Suppressor macrophage treated with lipopolysaccharide for 1 hour (primary cell): Measurements from ENCODE around the gene BARX1.
A peak's percentile ranks its signal among the peaks of the same experiment; 100 is the strongest.

Source experiments
- DNase-seq, 3 donors: peaks; one replicate each; pipeline ENCODE4 v3.0.0-alpha.2; 2020 to 2022

The BARX1 gene

DNA sequence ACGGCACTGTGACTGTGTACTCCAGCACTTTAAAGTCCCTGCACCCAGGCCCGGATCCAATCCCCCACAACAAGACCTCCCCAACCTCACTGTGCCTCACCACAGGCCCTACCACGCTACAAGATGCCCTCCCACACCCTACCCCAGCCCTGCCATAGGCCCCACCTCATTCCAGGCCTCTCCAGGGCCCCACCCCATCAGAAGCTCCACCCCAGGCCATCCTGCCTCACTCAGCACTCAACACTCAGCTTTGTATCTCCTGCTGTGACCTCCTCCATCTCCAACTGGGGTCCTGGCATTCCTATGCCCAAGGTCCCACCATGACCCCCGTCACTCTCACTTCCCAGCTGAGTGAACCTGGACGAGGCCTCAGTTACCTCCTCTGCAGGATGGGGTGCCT is 38.8 kb downstream of the BARX1 start:
- DNase-seq, result no peak

DNA sequence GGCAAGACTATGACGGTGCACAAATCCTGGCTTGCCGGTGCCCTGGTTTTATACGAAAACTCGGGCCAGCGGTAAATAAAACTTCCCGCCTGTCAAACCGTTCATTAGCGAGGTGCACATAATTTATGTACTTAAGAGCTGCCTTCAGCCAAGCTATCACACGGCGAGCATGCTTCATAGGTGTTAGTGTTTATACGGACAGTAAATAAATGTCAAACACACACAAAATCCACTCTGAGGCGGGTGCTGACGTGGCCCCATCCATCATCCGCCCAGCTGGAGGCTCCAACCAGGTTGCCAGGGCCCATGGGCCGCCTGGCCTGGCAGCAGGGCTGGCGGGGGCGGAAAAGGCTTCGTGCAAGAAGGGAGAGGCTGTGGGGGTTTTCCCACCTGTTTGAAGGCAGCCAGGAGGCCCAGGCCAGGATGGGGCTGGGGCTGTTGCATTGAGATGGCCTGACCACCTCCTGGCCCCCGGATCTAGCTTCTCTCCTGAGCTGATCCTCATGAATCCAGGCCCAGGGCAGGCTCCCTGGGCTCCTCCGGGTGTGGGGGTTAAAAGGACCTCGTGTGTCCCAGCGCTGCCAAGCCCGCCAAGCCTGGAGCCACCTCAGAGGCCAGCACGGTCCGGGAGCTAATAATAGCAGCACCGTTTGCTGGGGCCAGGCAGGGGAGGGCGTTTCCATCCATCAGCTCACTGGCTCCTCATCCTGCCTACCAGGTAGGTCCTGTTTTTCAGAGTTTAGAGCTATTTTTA is 43.2 kb downstream of the BARX1 start:
- DNase-seq, result no peak

- DNase-seq, result no peak
These were observed 43.9 kb downstream of the BARX1 start for GRCh38 chr9:93911136-93911745.

DNA sequence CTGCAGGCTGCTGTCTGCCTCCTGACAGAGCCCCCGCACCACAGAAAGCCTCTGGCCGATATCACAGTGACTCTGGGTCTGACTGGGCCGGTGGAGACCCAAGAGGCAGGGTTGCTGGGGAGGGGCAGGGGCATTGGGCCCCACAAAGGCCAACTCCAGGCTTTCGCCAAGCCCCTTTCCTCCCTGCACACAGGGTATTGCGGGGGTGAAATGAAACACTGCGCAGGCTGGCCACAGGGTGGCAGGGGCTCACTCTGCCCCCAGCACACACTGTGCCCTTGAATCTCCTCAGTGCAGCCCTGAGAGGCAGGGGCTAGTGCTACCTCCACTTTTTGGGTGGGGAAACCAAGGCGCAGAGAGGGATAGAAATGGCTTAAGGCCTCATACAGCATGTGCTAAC is 44.6 kb downstream of the BARX1 start:
- DNase-seq, result no peak

DNA sequence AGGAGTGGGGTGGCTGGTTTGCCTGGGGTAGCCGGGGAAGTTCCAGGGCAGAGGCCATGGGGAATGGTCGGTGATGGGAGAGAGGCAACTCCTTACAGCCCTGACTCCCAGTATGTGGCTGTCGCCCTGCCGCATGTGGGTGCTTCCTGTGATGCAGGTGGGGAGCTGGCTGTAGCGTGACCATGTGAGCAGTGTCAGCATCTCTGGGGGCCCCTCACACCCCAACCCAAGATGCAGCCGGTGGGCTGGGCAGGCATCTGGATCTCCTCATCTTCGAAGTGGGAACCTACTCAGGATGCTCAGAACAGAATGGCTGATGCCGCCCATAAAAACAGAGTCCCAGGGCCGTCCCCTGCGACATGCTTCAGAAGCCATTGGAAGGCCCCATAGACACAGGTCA is 45.0 kb downstream of the BARX1 start:
- DNase-seq, result no peak

GRCh38 chr9:93909242-93909616 is 45.9 kb downstream of the BARX1 start:
- DNase-seq, result no peak

- peak in 2 of 3 donors; percentile 0 to 22 for DNase-seq
These were observed 46.4 kb downstream of the BARX1 start for GRCh38 chr9:93908591-93909241.

- no peak for DNase-seq
These were observed 47.5 kb downstream of the BARX1 start for GRCh38 chr9:93907551-93908199.

DNA sequence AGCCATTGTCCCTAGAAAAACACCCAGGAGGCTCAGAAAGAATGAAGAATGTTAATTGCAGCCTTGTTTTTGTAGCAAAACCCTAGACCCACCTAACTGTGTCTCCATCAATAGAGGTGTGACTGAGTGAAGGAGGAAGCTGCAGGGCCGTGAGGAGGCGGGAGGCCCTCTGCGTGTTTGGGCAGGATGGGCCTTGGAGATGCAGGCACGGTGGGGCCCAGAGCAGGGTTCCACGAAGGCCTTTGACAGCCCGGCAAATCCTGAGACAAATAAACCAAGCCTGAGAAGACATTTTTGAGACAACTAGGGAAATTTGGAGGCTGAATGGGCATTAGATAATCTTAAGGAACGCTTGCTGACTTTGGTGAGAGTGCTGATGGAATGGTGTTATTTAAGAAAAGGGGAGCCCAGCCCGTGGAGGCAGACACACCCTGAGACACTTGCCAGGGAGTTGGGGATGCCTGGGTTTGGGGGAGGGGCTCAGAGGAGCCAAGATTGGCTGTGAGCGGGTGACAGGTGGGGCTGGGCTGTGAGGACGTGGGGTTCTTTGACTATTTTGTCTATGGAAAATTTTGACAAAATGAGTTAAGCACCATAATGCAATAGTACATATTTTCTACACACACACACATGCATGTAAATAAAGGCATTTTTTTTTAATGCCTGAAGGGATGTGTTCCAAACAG is 48.8 kb downstream of the BARX1 start:
- no peak for DNase-seq

GRCh38 chr9:93905473-93906133 is 49.6 kb downstream of the BARX1 start:
- DNase-seq, result no peak

DNA sequence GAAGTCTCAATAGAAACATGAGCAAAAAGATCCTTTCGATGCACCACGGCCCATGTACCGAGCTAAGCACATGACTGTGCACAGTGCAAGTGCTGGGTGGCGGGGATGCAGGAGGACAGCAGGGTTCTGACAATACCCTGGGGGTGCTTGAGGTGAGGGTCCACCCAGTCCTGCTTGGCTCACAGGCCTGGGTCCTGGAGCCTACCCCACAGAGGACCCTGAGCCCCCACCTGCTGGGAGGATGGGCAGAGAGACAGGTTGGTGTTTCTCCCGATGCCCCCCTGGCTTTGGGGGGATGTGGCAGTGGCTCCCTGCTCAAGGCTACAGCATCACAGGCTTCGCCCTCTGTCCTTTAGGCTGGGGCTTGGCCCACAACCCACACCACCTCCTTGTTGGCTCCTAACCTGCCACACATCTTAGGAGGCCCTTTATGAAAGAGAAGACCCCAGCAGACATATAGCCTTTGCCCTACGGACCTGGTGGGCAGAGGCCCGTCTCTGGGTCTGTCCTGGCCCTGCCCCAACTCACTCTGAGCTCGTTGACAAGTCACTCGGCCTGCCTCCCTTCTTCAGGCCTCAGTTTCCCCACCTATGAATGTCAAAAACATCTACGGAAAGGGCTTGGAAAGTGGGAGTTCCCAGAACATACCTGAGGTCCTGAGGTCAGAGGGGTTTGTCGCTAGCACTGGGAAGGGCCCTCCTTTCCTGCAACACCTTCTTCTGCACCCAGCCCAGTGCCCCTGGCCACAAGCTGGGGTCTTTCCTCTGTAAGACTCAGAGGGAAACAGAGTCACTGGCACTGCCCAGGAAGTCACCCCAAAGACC is 50.3 kb downstream of the BARX1 start:
- no peak for DNase-seq

- DNase-seq, result no peak
These were observed 51.1 kb downstream of the BARX1 start for GRCh38 chr9:93903886-93904648.

DNA sequence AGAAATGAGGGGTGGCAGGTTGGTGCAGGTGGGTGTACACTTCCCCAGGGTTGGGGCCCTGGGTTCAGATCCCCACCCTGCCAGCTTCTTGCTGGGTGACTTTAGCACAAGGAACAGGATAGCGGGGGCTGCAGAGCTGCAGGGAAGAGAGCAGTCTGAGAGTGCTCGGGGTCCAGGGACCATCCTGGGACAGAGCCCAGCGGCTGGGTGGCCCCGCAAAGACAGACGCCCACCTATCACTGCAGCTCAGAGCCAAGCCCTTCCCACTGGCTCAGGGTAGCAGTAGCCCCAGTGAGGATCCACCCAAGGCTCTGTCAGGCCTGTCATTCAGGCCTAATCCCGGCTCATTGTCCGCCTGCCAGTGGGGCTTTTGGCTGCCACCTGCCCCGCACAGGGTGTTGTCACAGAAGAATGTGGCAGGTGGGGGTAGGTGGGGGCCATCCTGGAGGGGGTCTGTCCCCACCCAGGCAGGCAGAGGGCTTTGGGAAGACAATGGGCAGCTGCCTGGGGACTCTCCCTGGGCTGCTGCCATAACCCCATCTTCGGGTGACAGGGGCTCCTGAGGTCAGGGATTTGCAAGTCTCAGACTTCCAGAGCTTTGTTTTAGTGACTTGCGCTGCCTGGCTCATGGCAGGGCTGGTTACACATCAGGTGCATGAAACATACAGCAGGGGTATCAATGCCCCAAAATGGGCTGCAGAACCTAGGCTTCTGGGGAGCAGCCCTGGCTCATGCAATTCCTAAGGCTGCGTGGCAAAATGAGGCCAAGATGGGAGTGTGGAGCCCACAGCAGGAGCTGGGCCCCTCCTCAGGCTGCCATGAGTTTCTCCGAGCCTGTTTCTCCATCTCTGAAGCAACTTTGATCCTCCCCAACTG is 52.1 kb downstream of the BARX1 start:
- DNase-seq, result no peak

- DNase-seq, result no peak
These were observed 52.9 kb downstream of the BARX1 start for GRCh38 chr9:93902051-93902779.
